HG03378 (cell line): Measurements from ENCODE around the gene MYO9B.

Experiments used
- ATAC-seq: cut with Tn5 transposase; IDR thresholded peaks from one replicate; pipeline ENCODE4 v1.9.1; 2021; ENCODE audit warnings: mild to moderate bottlenecking, moderate library complexity; ENCODE audit not compliant: unreplicated experiment

Gene MYO9B

DNA sequence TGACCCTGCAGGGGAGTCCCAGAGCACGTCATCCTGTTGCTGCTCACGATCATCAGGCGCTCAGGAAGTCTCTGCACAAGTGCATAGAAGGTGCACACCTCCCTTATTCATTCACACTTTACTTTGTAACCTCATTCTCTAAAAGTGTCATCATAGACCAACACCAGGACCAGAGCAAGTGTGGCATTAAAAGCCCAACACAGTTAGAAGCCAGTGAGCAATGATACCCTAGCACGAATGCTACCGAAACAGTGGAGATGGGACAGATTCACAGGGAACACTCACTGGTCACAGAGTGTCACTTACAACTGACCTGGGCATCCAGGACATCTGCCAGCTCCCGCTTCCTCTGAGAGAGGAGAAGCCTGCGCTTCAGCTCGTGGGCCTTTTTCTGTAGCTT is 17.3 kb upstream of the MYO9B start:
- no peak for ATAC-seq

DNA sequence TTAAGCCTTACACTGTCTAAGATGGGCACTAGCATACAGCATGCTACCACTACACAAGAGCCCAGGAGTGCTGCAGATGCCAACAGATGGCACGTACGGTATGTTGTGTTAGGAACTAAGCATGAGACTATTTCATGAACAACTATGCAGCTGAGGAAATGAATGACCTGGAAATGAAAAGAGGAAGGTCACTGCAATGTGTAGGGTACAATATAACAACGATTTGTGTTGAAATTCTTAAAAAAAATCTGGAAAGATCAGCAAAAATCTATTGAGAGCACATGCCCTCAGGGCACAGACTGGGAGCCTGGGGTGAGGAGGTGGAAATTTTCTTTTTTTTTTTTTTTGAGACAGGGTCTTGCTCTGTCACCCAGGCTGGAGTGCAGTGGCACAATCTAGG is 14.8 kb upstream of the MYO9B start:
- ATAC-seq: no peak

GRCh38 chr19:17061205-17061604 is 14.4 kb upstream of the MYO9B start:
- no peak for ATAC-seq

GRCh38 chr19:17061691-17062090 is 13.9 kb upstream of the MYO9B start:
- no peak for ATAC-seq

DNA sequence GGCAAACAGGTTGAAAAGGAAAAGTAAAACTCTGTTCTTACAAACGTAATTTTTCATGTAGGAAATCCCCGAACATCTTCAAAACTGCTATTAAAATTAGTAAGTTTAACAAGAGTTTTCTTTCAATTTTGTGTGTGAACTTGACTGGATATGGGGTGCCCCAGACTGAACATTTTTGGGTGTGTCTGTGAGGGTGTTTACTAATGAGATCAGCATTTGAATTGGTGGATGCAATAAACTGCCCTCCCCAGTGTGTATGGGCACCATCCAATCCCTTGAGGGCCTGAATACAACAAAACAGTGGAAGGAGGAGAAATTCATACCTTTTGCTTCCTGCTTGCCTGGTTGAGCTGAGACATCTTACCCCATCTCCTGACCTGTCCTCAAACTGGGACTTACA is 12.1 kb upstream of the MYO9B start:
- no peak for ATAC-seq

DNA sequence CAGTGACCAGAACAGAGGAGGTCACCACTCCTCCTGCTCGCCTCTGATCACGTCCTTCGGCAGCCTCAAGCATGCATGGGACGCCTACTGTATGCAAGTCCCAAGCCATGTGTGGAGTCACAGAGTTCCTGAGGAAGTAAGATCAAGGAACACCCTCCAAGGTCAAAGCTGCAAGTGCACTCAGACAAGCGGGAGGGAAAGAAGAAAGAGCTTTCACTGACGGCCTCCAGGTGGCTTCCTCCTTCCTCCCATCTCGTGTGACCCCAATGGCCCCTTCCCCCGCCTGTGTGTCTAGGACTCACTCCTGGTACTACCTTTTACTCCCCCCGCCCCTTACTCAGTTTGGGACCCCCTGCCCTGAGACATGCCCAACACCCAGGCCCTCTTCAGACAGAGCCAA is 6.4 kb upstream of the MYO9B start:
- no peak for ATAC-seq

DNA sequence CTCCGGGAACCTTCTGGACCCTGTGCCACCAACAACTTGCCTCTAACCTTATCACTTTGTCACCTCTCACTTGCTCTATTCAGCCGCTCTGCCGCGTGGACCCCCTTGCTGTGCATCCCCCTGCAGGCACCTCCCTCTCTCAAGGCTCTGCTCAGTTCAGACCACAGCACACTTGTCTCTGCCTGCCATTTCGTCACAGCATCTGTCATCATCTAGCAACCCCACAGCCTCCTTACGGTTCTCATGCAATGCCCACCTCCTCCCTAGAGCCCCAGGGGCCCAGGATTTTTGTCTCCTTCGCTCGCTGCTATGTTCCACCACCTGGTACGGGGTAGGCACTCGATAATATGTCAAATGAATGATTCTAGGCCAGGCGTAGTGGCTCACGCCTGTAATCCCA is 5.2 kb upstream of the MYO9B start:
- ATAC-seq: no peak

GRCh38 chr19:17070912-17071311 is 4.7 kb upstream of the MYO9B start:
- no peak for ATAC-seq

DNA sequence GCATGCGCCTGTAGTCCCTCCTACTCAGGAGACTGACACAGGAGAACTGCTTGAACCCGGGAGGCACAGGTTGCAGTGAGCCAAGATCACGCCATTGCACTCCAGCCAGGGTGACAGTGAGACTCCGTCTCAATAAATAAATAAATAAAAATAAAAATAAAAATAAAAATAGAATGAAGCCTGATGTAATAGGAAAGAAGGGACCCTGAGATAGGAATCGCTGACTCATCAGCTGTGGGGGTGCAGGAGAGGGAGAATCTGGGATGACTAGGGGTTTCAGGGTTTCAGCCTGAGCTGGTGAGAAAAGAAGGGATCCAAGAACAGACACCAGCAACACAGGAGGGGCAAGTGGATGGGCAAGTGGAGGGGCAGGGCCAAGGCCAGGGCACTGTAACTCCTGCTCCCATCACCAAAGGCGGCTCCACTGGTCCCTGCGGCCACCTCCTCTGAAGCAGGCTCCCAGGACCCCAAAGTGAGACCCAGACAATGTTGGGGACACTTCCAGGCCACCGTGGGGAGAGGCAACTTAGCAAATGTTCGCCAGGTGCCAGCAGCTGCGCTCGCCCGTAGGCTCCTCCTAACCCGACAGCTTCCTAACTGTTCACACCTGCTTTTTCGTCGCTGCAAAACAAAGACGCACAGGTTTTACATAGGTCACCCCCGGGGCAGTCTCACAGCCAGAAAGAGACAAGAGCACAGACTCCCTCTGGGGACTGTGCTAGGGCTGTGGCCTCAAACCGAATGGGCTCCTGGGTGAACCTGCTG is 1.5 kb upstream of the MYO9B start:
- ATAC-seq: peak; percentile 16

DNA sequence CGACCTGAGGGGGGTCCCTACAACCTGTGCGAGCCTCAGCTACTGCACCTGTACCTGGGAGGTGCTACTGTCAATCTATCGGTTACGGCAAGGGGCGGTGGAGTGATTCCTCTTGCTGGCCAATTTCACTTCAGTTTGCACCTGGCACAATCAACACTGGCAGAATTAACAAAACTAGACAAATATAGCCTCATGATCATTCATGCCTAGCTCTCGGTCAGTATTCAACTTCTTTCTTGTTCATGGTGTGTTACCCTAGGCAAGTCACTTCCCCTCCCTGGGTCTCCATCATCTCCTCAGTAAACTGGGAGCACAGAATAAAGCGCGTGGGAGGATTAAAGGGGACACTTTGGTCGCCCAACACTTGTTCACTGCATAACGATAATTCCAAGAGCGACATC is 943 bp upstream of the MYO9B start:
- peak; percentile 11 for ATAC-seq

- no peak for ATAC-seq
Observed at GRCh38 chr19:17075864-17076542, 426 bp downstream of the MYO9B start.

DNA sequence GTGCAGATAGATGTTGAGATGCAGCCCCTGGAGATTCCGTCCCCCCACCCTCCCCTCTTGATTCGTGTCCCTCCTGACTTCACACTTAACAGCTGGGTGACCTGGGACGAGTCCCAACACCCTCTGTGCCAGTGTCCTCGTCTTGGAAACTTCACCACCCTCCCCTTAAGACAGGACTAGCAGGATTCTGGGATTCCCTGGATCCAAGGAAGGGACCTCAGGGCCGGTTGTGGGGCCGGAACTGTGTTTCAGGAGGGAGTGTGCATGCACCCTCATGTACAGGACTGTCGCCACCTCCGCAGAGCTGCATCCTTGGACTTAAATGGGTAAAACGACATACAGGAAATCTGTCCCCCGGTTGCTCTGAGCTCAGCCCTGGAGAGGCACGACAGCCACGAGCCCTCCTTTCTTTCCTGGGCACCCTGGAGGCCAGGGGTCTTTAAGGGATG is 990 bp downstream of the MYO9B start:
- no peak for ATAC-seq

DNA sequence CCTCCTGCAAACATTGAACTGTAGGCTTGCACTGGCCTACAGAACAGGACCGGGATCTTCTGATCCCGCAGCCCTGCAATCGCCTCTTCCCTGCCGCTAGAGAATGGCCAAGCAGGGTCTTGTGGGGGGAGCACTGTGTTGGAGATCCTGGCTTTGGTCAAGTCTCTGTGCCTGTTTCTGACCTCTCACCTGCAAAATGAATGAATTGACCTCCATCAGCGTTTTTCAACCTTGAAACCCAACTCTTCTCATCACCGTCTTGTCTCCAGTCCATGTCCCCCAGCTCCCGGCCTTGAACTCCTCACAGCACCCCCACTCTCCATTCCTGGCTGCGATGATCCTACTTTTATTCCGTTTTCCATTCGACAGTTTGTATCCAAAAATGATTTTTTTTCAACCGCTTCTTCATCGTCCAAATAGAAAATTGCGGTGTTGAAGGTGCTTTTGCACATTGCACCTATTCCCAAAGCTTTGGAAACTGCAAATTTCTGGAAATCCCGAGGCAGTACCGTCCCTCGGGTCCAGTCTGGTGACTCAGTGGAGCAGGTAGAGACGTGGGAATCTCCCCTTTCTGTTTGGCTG is 2.0 kb downstream of the MYO9B start:
- no peak for ATAC-seq

DNA sequence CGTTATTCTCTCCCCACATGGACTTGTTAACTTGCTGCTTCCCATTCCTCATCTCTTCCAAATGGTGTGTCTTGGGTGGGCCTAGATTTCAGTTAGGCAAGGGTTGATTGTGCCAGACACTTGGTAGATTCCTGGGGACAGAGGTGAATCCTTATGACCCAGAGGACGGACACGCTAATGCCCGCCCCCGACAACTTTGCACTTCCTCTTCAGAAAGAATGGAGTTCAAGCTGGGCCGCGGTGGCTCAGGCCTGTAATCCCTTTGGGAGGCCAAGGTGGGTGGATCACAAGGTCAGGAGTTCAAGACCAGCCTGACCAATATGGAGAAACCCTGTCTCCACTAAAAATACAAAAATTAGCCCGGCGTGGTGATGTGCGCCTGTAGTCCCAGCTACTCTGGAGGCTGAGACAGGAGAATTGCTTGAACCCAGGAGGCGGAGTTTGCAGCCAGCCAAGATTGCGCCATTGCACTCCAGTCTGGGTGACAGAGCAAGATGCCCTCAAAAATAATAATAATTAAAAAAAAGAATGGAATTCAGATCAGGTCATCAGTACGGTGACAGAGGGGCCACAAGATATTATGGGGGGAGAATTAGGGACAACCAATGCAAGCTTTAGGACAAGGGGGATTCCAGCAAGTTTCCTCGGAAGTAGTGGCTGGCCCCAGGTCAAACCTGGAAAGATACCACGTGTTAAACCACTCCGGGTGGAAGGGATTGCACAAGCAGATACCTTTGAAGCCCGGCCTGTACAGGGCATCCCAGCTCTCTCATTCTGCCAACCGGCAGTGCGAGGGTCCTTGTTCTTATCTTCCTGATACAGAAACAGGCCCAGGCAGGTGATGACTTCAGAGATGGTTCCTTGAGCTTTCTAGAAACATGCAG is 2.7 kb downstream of the MYO9B start:
- ATAC-seq: no peak

DNA sequence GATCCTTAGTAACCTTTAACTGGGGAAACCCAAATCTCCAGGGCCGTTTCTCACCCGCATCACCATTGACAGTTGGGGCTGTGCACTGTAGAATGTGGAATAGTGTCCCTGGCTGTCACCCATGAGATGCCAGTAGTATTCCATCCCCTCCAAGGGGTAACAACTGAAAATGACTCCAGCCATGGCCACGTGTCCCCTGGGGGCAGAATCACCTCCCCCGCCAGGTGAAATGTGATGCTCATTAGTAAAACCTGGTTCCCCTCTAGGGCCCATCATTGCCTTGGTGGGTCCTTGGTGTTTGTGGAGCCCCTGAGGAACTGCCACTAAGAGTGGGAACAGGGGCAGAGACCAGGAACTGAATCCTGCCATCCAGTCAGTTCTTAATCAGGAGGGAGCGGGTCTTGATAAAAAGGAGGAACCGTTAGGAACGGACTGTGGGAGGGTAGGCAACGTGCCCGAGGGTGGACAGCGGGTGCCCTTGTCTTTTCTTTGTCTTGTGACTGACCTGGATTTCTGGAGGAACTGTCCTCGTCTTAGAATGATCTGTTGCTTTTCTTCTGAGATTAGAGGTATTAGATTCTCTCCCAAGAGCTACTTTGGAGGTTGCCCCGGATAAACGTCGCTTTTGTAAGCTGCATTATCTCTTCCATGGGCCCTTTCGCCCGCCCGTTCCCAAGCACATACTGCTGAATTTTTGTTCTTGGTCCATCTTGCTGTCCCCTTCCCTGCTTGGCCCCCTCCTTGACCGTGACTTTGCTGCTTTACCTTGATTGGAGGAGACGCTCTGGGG is 3.5 kb downstream of the MYO9B start:
- no peak for ATAC-seq

DNA sequence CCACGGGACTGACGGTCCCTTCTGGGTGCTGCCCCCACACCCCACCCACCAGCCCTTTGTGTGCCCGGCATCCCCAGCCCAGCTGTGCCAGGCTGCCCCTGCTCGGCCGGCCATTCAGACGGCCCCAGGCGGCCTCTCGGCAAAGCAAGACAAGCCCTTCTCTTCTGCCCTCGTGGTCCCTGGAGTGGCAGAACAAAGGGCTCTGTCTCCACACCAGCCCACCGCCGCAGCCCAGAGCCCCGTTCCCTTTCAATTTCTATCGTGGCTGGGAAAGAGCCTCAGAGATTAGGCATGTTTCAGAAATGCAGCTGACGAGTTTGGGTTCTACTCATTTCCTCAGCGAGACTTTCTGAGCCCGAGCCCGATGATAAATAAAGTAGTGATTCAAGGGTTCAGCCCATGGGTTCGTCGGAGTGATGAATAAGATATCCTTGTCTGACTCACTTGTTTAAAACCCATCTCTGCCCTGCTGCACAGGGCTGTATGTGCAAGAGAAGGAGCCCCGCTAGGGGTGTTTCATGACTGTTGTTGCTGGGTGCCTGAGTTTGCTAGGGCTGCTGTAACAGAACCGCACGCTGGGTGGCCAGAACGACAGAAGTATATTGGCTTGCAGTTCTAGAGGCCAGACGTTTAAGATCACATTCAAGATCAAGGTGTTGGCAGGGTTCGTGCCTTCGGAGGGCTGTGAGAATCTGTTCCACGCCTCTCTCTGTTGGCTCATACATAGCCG is 4.3 kb downstream of the MYO9B start:
- peak; percentile 34 for ATAC-seq

DNA sequence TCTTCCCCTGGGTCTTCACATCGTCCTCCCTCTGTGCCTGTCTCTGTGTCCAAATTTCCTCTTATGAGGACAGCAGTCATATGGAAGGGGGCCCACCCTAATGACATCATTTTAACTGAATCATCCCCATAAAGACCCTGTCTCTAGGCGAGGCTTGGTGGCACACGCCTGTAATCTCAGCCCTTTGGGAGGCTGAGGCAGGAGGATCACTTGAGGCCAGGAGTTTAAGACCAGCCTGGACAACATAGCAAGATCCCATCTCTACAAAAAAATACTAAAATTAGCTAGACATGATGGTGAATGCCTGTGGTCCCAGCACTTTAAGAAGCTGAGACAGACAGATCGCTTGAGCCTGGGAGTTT is 4.8 kb downstream of the MYO9B start:
- ATAC-seq: no peak

GRCh38 chr19:17081672-17082630 is 6.4 kb downstream of the MYO9B start:
- ATAC-seq: no peak

GRCh38 chr19:17086120-17086519 is 10.5 kb downstream of the MYO9B start:
- no peak for ATAC-seq
